Frontal cortex (tissue), 4 donors: Measurements from ENCODE around the gene POLD2. TPM values are rescaled to one million over a fixed set of nuclear protein-coding genes. Genes with fewer than 3 reads are reported as not detected.

Experiments
- DNase-seq, 2 donors: peaks; one replicate each; pipeline ENCODE4 v3.0.0; 2012; ENCODE audit warnings: low spot score in 2 of 2
- FAIRE-seq: peaks from 2 replicates; lab custom pipeline; 2012; peaks lifted over from hg19 to GRCh38; lab: Jason Lieb, UNC
- total RNA-seq: library from RNA; depleted of rRNA; stranded (reverse); fragments of >200 nt; gene quantifications from one replicate; pipeline ENCODE4 v1.2.3, GENCODE V29; 2014
- donor health status: control.
- donor health status: control.
- donor health status: control.

POLD2 gene
- total RNA-seq, 1 donor from 2014 or later: 46.1 TPM

DNA sequence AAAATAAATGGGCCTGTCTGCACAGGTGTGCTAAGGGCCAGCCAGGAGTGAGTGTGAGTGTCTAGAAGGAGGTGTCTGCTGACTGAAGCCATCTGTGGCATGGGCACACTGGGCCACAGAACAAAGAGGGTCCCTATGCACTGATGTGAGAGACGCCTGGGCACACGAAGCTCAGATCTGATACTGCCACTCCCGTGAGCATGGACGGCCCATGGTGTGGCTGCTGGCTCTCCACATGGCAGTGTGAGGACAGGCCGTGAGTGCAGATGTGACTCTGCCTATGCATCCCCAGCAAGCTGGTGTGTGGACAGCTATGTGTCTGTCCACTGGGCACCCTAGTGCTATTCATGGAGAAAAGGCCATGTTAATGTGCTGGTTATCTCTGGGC, 30.6 kb upstream of the POLD2 start:
- DNase-seq (no peak), FAIRE-seq (no peak)

DNA sequence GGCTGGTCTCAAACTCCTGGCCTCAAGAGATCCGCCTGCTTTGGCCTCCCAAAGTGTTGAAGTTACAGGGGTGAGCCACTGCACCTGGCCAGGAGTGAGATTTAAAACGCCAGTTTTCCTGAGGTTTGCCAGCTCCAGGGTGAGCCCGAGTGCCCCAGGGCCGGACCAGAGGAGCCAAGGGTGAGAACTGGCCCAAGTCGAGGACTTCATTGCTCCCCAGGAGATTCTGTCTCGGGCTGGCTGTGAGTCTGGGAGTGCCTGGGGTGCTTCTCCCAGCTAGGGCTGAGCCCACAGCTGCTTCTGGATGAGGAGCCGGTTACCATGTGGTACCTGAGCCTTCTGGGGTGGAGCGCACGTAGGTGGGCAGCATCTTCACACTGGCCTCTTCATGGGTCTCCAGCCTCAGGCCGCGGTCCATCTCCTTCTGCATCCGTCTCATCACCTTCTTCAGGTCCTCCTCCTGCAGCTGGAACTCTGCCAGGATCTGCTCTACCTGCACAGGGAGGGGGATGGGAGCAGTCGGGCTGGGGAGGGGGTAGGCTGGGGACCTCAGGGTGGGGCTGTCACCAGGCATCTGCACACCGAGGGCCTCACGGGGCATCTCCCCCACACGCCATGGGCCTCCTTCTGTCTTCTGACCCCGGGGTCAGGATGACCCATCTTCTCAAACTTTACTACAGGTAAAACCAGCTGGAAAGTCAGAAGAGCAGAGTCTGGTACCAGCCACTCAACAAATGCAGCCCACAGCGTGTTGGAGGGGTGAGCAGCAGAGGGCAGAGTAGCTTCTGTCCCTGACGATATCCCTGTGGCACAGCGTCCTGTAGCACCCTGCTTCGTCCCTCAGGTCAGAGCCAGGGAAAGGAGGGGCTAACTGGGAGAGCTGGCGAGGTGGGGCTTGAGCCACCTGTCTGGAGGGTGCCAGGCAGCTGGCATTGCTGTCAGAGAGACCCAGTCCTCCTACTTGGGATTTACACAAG, 29.9 kb upstream of the POLD2 start:
- DNase-seq: no peak
- FAIRE-seq: no peak

DNA sequence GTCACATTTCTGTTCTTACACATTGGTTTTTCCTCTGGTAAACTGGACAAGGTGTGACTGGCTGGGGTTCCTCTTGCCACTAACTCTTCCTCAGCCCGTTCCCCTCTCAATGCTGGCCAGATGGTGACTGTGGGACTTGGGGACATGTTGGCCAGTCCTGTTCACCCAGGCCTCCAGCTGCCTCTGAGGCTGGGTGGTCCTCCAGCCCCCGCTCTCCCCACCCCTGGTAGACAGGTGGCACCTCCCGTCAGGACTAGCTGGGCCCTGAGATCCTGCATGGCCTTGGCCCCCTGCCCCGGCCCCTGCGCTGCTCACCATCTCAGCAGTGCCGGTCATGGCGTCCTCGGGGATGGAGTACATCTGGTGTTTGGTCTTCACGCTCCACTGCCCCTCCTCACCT, 28.6 kb upstream of the POLD2 start:
- DNase-seq: no peak
- FAIRE-seq: no peak

DNA sequence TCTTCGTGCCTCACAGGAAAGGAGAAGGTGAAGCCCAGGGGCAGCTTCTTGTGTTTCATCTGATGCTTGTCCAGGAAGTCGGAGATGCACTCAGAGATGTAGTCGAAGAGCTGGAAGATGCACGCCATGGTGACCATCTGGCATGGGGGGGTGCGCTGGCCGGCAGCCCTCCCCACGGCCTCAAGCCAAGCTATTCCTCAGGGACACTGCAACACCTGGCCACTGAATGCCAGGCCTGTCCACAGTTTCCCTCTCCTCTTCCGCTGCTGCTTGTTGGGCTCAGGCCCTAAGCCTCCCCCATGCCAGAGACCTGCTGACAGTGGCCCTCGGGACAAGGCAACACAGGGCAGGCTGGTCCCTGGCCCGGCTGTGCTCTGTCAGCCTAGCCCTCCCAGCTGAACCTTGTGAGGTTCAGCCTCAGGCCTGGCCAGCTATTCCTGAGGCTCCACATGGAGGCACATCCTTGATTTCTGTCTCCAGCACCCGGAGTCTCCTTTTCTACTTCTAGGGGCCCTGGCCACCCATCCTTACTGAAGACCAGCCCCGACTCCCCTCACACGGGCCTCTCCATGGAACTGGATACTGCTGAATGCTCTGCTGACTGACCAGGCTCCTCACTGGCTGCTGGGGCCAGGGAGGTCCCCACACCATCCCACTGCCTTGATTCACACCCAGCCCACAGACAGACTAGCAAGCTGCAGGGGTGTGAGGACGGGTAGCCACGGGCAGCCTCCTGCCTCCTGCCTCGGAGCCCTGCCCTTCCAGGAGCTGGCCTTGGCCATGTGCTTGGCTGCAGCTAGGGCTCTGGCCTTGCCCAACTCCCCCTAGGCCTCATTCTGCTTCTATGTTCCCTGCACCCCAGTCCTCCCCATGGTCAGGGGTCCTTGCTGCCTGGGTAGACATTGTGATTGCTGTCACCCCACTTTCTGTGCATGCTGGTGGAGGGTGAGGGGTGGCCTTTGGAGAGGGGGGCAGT, 27.9 kb upstream of the POLD2 start:
- FAIRE-seq: no peak
- no peak for DNase-seq

DNA sequence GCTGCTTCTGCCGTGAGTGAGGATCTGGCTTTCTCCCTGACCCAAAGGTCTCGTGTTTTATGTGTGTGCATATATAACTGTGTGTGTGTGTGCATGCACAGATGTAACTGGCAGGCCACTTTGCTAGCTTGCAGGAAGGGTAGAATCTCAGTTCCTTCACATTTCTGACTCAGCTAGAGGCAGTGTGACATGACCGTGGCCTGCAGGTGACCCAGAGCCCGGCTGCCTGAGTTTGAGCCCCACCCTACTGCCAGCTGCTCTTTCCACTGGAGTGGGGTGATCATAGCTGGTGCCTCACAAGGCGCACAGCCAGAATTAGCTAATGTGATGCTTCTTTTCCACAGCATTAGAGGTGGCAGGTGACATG, 27.1 kb upstream of the POLD2 start:
- FAIRE-seq (no peak), DNase-seq (no peak)

DNA sequence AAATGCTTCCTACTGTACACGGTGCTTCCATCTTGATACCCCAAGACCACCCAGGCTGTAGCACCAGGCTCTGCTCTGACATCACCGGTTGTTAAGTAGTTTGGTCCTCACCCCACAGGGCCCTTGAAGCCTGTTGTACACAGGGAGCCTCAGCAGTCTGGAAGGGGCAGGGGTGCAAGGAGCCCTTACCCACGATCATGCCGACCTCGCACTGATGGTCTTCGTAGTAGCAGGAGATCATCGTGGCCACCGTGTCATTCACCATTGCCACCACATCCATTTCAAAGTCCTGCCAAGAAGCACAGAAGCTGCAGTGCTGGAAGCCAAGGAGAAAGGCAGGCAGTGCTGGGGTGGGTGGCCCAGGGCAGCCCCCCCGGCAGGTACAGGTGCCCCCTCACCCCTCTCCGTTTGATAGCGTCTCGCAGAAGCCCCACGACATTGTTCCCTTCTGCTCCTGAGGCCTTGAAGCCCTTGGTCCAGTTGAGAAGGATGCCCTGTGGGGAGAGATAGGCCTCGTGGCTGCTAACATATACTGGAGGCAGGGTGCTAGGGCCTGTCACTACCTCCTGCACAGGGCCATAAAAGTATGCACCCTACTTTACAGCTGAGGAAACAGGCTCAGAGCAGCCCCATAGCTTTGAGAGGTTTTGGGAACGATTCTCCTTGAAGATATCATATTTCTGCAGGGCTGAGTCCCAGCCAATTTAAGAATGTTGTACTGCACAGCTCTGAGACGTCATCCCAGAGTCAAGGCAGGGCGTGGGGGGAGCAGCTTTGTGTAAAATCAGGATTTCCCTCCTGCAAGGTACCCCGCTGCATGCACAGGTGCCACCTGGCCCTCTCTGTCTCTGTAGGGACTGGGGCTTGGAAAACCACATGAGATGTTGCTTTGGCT, 26.5 kb upstream of the POLD2 start:
- no peak for DNase-seq
- no peak for FAIRE-seq

DNA sequence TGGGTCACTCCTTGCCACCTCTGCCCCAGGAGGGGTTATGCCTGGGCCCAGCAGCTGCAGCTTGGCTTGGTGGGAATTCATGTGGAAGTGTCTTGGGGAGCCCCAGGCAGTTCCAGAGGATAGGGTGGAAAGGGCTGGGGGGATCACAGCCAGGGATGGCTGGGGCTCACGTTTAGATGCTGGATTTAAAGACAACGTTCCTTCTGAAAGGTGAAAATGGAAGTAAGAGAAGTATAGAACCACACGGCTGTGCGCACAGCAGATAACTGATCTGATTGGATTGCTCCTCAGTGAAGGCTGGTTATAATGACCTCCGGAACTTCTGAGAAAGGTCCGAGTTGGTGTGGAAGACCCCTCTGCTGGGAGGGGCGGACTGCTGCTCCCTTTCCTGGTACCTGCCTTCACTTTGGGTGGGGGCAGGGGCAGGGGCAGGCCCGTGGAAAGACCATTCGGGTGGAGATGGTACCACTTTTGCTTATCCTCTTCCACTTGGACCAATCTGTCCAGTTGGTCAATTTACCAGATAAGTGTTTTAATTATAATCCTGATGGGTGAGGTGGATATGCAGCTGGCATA, 25.7 kb upstream of the POLD2 start:
- DNase-seq (no peak), FAIRE-seq (no peak)

DNA sequence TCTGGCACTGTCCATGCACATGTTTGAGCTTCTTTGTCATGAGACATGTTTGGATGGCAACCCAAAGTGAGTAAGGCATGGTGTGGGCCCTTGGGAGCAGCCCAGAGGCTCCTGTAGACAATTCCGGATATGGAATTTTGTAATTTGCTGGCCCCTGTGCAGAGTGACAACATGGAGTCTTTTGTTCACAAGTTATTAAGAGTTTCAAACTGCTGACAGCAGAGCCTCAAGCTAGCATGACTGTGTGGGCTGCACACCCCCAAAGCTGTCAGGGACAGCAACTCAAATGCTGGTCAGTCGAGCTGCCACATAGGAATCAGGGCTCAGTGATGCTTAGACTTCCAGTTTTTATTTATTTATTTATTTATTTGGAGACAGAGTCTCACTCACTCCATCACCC, 24.8 kb upstream of the POLD2 start:
- FAIRE-seq: no peak
- no peak for DNase-seq

DNA sequence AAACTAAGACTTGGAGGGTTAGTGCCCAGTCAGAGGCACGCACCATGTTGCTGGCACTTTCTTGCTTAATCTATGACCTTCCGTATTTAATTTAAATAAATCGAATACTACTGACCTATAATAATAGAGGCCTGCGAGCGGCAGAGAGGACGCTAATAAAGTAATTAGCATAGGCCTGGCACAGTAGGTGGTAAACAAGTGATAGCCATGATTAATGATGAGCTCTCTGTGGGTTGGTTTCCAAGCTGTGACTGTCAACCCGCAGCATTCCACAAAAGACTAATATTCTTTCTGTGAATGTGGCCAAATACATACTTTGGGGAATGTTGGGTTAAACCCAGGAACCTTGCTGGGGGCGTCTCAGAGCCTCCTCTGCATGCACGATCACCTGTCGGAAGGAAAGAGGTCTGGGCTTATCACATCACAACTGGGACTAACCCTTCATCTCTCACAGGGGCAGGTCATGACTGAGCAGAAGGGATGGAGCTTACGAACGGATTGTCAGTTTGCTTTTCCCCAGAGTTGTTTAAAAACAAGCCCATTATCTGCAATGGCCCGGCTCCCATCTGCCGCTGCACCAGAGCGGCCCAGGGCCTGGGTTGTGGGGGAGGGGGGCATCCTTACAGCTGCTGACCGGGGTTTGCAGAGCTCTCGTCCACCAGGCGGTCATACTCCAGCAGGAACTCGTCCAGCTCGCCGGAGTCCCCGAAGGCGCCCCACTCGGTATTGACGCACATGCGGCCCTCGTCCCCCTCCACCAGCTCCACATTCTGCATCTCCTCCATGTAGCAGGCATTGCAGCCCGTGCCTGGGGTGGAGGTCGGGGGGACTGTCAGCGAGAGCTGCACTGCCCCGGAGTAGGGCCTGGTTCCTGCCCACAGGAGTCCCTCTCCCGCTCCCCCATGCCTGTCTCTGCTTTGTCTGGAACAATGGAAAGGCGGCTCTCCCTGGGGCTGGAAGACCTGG, 24.0 kb upstream of the POLD2 start:
- FAIRE-seq (no peak), DNase-seq (peak in 1 of 2 donors; percentile 37)

DNA sequence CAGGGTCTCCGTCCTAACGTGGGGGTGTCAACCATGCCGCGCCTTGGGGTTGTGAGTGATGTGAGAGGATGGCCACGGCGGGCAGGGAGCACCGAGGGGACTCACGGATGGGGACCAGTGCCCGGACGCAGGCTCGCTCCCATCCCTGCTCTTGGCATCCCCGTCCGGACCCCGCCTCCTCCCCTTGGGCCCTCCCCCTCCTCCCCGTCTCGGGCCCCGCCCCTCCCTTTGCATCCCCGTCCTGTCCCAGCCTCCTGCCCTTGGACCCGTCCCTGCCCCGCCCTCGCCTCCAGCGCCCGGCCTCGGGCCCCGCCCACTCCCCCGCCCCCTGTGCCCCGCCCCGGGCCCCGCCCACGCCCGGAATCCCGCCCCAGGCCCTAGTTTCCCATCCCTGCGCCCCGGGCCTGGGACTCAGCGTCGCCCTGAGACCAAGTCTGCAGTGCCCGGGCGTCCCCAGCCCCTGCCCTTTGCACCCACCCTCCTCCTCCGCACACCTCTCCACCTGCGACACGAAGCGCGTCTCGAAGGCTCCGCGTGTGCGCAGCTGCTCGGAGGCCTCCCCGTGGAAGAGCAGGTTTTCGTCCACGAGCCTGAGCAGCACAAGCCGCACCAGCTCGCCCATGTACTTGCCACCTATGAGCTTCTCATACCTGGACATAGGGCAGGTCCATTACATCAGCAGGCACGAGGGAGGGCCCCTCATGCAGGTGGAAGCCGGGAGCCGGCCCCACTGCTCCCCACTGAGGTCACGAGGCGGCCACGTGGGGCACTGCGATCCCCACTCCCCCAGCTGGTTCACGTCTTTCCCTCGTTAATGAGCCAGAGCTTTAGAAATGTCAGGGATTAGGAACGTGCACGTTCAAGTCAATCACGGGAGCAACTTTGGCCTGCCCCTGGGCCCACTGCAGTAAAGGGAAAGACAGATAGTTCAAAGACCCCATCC, 22.9 kb upstream of the POLD2 start:
- peak; percentile 80 to 89 for DNase-seq
- FAIRE-seq: no peak

DNA sequence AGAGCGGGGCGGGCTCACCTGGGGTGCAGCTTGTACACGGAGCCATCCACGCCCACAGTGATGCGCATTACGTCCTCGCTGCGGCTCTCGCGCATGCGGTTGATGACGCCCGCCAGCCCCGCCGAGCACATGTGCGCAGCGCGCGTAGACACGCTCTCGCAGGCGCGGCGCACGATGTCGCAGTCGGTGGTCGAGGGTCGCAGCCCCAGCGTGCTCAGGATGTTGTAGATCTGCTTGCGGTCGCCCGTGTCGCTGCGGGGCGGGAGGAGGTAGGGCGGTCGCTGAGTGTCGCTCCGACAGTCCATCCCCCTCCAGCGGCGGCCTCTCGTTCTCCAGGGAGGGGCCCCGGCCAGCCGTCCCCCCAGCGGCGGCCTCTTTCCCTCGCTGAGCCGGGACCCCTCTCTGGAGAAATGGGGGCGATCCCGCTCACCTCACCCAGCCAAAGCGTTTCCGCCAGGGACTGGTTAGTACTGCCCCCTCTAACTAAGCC, 22.2 kb upstream of the POLD2 start:
- DNase-seq: peak; percentile 50 to 82
- no peak for FAIRE-seq

DNA sequence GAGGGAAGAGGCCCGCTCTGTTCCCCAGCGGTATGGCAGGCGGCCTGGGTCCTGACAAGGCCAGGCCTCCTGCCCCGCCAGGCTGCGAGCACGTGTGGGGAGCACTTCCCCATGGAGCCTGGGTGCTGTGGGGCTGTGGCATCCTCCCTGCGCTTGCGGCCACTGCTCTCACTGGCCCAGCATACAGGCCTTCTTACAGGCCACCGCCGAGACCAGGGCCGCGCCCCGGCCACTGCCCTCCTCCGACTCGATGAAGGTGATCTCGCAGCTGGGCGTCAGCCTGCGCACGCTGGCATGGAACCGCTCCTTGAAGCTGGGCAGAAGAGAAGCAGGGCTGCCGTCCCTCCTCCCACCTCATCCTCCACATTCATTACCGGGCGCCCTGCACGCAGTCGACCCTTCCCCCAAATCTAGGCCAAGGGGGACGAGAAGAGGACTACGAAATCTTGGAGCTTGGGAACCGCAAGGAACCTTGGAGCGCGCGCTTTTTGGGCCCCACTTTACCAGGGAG, 21.7 kb upstream of the POLD2 start:
- FAIRE-seq: no peak
- no peak for DNase-seq

DNA sequence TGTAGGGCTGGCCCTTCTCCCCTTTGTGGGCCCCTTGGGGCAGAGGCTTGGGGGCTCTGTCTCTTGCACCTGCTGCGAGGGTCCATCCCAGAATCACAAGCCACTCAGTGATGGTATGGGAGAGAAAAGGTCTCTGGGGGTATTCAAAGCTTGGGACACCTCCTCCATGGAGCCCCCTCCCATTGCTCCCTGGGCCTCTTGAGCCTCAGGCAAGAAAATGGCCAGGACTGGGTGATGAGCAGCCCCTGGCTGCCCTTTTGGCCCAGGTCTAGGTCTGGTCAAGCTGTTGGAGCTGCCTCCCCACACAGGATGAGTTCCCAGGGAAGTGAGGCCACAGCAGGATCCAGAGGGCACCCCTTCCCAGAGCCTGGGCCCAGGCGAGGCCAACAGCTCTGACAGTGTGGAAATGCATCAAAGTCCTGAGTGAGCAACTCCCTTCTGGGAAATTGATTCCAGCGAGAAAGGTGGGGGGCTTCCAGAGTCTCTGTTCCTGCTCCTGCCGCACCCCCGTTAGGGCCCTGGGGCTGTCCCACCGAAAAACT, 21.1 kb upstream of the POLD2 start:
- FAIRE-seq (no peak), DNase-seq (no peak)

DNA sequence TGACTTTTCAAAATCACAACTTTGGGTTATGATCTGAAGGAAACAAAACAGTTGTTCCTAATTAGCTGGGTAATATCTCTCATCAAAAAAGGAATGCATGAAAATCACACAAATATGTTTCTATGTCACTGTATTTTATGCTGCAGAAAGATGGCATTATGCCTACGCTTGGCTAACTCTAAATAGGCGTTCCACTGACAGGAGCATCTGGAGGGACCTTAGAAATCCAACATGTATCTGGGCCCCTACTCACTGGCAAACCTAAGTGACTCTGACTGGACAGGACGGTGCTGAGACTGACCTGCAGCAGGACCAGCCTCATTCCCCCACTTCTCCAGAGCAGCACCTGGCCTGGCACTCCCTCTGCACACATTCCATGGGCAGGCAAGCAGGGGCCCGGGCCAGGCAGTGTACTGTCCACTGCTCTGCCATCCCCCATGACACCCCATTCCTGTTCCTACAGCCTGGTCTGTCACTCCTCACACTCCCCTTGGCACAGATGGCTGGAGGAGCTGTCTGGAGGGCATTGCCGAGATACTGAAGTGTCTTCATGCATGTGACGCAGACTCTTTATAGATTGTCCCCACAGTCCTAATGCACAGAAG, 20.4 kb upstream of the POLD2 start:
- no peak for FAIRE-seq
- no peak for DNase-seq

DNA sequence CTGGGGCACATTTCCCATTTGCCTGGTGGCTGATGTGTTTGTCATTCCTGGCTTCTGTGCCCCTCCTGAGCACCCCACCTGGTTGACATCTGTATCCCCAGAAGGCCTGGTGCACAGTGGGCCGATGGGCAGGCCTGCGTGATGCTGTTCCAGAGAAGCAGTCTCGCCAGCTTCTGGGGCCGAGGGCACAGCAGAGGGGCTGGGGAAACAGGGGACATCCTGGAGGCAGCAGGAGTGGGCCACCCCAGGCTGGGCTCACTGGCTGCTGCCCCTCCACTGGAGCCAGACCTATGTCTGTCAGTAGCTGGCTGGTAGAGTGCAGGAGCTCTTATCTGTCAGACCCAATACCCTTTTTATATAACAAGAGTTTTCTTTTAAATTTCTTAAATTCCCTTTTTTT, 18.7 kb upstream of the POLD2 start:
- no peak for DNase-seq
- no peak for FAIRE-seq

DNA sequence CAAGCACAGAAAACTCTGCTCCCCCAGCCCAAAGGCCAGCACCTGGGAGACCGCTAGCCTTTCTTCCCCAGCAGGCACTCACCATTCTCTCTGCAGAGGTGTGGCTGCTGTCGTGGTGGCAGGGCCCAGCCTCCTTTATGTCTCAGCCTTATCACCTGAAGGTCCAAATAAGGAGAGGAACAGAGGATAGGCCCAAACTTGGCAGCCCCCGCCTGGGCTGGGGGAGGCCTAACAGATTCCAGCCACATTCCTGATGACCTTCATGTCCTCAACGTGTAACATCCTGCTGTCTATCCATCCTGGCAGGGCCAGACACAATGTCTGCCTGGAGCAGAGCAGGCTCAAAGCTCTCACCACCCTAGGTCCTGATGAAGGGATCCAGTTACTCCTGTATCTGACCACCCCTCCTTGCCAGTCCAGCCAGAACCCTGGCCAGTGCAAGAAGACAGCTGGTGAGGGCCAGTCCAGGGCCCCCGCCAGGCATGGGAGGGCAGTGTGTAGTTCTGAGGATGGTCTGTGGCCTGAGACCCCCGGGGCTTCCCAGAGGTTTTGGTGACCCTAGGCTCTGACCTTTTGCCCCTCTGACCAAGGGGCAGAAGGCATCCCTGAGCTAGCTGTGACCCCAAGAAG, 18.0 kb upstream of the POLD2 start, which contains the start of gene MYL7:
Gene MYL7 (minus strand): TSS at position 112 of the 630 bp plus-strand sequence. CDS start 27 bp downstream, at position 85.
- DNase-seq (no peak), FAIRE-seq (no peak)
